Peyer's patch (tissue), 4 donors: ENCODE data around the gene ZNF213. TPM values are rescaled to one million over a fixed set of nuclear protein-coding genes. Genes with fewer than 3 reads are reported as not detected.

Experiments used
- DNase-seq, 3 donors: peaks; one replicate each; pipeline ENCODE4 v3.0.0-alpha.2; 2017 to 2019
- H3K27ac ChIP-seq, 4 donors: fragments of 200-600 bp; sonication (generic); one replicate each; pipeline ENCODE4 v1.5.1; 2016 to 2019
- H3K27me3 ChIP-seq, 2 donors: fragments of 200-600 bp; sonication (generic); one replicate each; pipeline ENCODE4 v1.5.1; 2019
- H3K36me3 ChIP-seq, 3 donors: fragments of 200-600 bp; sonication (generic); one replicate each; pipeline ENCODE4 v1.5.1; 2016 to 2019
- H3K4me1 ChIP-seq, 4 donors: fragments of 200-600 bp; sonication (generic); one replicate each; pipeline ENCODE4 v1.5.1; 2016 to 2019
- H3K4me3 ChIP-seq, 4 donors: fragments of 200-600 bp; sonication (generic); 1 replicate in 3 of 4; 2 replicates in 1 of 4; pipeline ENCODE4 v1.5.1; 2016 to 2019; ENCODE audit warnings: mild to moderate bottlenecking in 1 of 4
- H3K9me3 ChIP-seq, 4 donors: fragments of 200-600 bp; sonication (generic); one replicate each; pipeline ENCODE4 v1.5.1; 2016 to 2019; ENCODE audit warnings: mild to moderate bottlenecking in 1 of 4
- POLR2A ChIP-seq, 2 donors: fragments of 450-650 bp; IDR thresholded peaks; one replicate each; pipeline ENCODE4 v1.5.1; 2017; ENCODE audit warnings: antibody characterized with exemption in 2 of 2, mild to moderate bottlenecking in 2 of 2, moderate library complexity in 2 of 2
- total RNA-seq, 4 donors: library from RNA; depleted of rRNA; stranded (reverse); fragments of >200 nt; gene quantifications; one replicate each; pipeline ENCODE4 v1.1.0, GENCODE V29; 2016
- TF ChIP-seq, protein P1 (sequence below), 6 experiments: fragments of 450-650 bp in 4 of 6; fragments of 200-600 bp in 2 of 6; sonication (generic) in 1 of 6; IDR thresholded peaks; one replicate each; pipeline ENCODE4 v1.5.1; 2017 to 2019; ENCODE audit warnings: antibody characterized with exemption in 6 of 6, mild to moderate bottlenecking in 3 of 6, moderate library complexity in 1 of 6

Gene ZNF213
- total RNA-seq, 4 donors from 2014 or later = 14.9 to 40.6 (median 18.4) TPM

DNA sequence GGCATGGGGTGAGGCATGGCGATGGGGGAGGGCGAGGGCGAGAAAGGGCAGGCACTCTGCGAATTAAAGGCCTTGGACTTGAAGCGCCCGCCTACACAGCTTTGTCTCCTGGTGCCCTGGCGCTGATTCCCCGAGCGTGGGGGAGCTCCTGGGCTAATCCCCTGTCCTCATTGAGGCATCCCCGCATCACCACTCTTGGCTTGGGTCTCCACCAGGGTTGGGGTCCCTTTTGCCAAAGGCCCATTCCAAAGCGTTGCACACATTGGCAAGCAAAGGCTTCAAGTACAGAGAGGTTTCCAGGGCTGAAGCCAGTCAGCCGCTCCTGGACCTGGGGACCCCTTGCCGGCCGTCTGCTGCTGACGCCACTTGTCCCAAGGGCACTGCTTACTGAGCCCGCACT, 14.4 kb upstream of the ZNF213 start:
- Histone ChIP-seq H3K27ac (no peak overlapping the region), H3K36me3 (peaks cover 0 to 30% (median 0%) of the 10 kb centered on the region in 3 donors), H3K4me1 (peaks cover 0 to 11% (median 2%) of the 10 kb centered on the region in 4 donors), H3K9me3 (no peaks in the 10 kb centered on the region), H3K4me3 (no peak overlapping the region), H3K27me3 (no peaks in the 10 kb centered on the region)
- no peak for TF ChIP-seq POLR2A (IDR thresholded peaks at IDR 0.05)
- TF ChIP-seq, protein P1, sequence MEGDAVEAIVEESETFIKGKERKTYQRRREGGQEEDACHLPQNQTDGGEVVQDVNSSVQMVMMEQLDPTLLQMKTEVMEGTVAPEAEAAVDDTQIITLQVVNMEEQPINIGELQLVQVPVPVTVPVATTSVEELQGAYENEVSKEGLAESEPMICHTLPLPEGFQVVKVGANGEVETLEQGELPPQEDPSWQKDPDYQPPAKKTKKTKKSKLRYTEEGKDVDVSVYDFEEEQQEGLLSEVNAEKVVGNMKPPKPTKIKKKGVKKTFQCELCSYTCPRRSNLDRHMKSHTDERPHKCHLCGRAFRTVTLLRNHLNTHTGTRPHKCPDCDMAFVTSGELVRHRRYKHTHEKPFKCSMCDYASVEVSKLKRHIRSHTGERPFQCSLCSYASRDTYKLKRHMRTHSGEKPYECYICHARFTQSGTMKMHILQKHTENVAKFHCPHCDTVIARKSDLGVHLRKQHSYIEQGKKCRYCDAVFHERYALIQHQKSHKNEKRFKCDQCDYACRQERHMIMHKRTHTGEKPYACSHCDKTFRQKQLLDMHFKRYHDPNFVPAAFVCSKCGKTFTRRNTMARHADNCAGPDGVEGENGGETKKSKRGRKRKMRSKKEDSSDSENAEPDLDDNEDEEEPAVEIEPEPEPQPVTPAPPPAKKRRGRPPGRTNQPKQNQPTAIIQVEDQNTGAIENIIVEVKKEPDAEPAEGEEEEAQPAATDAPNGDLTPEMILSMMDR (IDR thresholded peaks at IDR 0.05) = no peak
- DNase-seq = no peak

DNA sequence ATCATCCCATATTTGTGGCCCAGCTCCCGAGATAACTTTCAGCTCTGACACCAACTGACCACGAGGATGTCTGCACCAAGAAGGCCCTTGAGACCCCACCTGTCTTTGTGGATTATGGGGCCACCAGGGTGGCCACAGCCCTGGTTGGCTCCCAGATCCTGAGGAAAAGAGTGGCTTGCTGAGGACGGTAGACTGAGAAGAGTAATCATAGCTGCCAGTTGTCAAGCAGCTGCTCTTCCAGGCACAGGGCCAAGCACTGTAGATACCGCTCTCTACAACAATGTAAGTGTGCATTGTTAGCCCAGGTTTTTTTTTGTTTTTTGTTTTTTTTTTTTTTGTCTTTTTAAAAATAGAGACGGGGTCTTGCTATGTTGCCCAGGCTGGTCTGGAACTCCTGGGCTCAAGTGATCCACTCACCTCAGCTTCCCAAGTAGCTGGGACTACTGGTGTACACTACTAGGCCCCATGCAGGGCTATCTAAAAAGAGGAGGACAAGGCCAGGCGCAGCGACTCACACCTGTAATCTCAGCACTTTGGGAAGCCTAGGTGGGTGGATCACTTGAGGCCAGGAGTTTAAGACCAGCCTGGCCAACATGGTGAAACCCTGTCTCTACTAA, 12.9 kb upstream of the ZNF213 start:
- Histone ChIP-seq H3K4me3 (no peak overlapping the region), H3K27ac (no peak overlapping the region), H3K36me3 (peaks cover 0 to 19% (median 0%) of the 10 kb centered on the region in 3 donors), H3K4me1 (peaks cover 0 to 11% (median 2%) of the 10 kb centered on the region in 4 donors), H3K9me3 (no peaks in the 10 kb centered on the region), H3K27me3 (no peaks in the 10 kb centered on the region)
- DNase-seq = no peak
- TF ChIP-seq POLR2A (IDR thresholded peaks at IDR 0.05) = no peak
- TF ChIP-seq, protein P1 (IDR thresholded peaks at IDR 0.05) = no peak

DNA sequence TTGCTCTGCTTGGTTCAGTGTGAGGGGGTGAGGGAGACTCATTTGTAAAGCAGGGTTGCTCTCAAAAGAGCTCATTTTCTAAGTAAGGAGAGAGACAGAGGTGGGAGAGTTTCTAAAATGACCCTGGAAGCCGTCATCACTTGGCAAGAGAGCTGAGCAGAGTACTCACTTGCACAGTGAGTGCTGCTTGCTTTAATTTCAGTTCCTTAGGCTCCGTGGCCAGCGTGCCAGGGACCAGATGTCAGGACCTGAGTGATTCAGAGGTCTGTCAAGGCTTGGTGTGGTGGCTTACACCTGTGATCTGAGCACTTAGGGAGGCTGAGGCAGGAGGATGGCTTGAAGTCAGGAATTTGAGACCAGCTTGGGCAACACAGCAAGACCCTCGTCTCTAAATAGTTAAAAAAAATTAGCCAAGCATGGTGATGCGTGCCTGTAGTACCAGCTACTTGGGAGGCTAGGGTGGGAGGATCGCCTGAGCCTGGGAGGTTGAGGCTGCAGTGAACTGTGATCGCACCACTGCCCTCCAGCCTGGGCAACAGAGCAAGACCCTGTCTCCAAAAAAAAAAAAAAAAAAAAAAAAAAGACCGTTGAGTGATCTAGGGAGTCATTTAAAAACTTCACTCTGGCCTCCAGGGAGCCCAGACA, 11.8 kb upstream of the ZNF213 start:
- H3K9me3 ChIP-seq = no peaks in the 10 kb centered on the region
- peak overlapping the region in 1 of 4 donors; percentile 58 for H3K4me3 ChIP-seq
- peaks cover 0 to 18% (median 0%) of the 10 kb centered on the region in 3 donors for H3K36me3 ChIP-seq
- no peak for DNase-seq
- no peak overlapping the region for H3K27ac ChIP-seq
- peaks cover 0 to 11% (median 2%) of the 10 kb centered on the region in 4 donors for H3K4me1 ChIP-seq
- TF ChIP-seq POLR2A (IDR thresholded peaks at IDR 0.05) = no peak
- TF ChIP-seq, protein P1 (IDR thresholded peaks at IDR 0.05) = no peak
- H3K27me3 ChIP-seq = no peaks in the 10 kb centered on the region

DNA sequence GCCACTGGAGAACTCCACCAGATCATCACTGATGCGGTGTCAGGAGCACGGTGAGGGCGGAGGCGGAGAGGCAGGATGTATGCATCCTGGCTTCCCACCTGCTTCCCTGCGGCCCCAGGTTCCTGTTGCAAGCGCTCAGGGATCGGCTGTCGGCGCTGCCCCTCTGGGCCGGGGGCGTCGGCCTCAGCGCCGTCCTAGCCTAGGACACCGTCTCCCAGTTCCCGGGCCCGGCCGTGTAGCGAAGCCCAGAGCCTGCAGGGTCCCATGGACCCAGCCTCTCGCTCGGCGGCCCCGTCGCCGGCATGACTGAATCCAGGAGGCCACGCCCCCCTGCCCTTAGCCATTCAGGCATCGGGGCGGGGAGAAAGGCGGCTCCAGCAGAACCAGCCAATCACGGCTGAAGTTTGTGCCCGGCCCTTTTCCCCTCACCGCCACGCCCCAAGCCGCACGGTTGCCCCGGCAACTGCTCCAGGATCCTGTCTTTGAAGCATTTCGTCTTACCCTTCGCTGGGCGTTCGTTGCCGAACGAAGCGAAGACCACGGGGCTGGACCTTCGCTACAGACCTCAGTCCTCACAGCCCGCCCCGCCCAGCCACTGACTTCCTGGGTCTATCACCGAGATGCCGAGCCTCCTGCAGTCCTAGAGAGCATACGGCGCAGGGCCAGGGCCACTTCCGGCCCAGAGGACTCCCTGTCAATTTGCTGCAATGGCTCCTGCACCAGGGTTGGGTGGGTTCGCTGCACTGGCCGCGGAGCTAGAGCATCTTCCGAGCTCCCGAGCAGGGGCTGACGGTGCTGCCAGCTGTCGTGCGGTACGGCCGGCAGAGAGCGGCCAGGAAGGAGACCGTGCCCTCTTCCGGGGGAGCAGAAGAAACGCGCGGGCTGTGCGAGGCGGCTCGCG, 10.6 kb upstream of the ZNF213 start:
- TF ChIP-seq, protein P1 (IDR thresholded peaks at IDR 0.05) = peak in 5 of 6 experiments; percentile 9 to 45 (median 38)
- TF ChIP-seq POLR2A (IDR thresholded peaks at IDR 0.05) = peak; percentile 15 to 30
- peaks cover 0 to 15% (median 0%) of the 10 kb centered on the region in 3 donors for H3K36me3 ChIP-seq
- peak overlapping the region; percentile 58 to 70 (median 64) for H3K4me3 ChIP-seq
- peaks cover 0 to 18% (median 7%) of the 10 kb centered on the region in 4 donors for H3K4me1 ChIP-seq
- H3K27ac ChIP-seq = peak overlapping the region; percentile 75 to 85 (median 82)
- DNase-seq = peak; percentile 98 to 99 (median 99)
- H3K27me3 ChIP-seq = no peaks in the 10 kb centered on the region
- H3K9me3 ChIP-seq = no peaks in the 10 kb centered on the region

DNA sequence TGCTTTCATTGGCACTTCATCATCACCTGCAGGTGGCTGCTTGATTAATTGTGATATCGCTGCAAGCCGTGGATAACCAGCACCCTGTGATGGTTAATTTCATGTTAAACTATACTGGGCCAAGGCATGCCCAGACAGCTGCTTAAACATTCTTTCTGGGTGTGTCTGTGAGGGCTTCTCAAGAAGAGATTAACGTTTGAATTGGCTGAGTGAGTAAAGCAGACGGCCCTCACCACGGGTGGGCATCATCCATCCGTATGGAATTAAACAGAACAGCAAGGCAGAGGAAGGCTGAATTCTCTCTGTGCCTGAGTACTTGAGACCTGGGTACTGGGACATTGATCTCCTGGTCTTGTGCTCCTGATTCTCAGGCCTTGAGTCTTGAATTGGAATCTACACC, 7.1 kb upstream of the ZNF213 start:
- DNase-seq = no peak
- Histone ChIP-seq H3K36me3 (peaks cover 0 to 8% (median 0%) of the 10 kb centered on the region in 3 donors), H3K4me1 (peaks cover 0 to 27% (median 9%) of the 10 kb centered on the region in 4 donors), H3K27ac (no peak overlapping the region), H3K27me3 (no peaks in the 10 kb centered on the region), H3K4me3 (no peak overlapping the region), H3K9me3 (no peaks in the 10 kb centered on the region)
- TF ChIP-seq POLR2A (IDR thresholded peaks at IDR 0.05) = no peak
- TF ChIP-seq, protein P1 (IDR thresholded peaks at IDR 0.05) = no peak
